ENCODE data around the gene LPP.

The LPP gene

DNA sequence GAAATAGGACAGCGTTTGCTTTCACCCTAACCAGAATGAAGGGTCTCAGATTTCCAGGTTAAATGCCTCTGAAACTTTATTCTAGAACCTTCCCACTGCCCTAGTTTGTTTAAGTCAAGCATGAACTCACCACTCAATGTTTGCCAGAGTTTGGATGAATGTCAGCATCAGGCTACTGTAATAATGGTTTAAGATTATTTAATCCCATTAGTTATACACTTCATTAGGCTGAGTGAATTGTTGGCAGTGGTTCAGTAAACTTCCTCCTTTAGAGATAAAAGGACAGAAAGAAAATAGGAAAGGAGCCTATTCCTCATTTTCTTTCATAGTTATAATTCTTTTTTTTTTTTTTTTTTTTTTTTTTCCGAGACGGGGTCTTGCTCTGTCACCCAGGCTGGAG lies 615.9 kb downstream of the LPP start:
- peak in 1 of 4 experiments; percentile 23 for DNase-seq

DNA sequence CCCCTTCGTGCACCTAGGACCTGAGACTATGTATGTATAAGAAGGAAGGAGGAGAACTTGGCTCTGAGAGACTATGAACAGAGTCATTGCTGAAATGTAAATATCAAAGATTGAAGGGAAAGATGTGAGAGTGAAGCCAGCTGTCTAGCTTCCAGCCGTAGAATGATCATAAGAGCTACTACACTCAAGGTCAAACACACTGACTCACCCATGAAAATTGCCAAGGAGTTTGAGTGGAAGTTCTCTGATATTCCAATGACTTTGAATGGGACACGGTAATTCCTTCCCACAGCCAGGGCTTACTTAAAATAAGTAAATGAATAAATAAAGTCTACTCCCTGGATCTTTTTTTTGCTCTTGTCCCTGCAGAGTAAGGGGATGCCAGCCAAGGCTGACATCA lies 618.9 kb downstream of the LPP start:
- no peak for DNase-seq

DNA sequence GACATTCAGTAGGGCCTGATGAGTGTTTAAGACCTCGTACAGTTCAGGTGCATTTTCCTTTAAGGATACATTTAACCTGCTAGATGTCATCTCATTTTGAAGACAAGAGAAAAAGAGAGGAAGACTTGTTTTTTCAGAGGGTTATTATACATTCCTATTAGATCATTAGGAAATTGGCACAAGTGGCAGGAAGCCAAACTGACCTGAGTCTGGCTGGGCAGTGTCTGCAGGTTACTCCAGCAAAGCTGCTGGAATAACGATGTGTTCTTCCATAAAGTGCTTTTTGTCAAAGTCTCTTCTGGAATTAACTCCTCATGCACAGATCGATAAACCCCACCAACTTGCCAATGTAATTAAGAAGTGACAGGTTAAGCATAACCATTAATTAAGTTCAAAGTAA lies 621.5 kb downstream of the LPP start:
- no peak for DNase-seq

DNA sequence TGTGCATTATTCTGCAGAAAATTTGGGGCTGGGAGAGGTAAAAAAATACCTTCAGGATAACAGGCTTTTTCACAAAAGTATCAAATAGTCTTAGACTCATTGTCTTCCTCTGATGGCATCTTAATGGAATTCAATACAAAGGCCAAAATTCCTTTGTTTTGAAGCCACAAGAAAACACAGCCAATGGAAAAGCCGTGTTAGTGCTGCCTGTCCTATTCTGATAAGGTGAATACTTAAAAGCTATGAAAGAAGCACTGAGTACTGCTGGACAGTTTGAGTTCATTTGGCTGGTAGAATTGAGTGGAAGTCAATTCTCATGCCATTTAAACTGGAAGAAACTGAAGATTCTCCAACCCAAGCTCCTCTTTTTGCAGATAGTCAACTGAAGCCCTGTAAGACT lies 622.5 kb downstream of the LPP start:
- no peak for DNase-seq

DNA sequence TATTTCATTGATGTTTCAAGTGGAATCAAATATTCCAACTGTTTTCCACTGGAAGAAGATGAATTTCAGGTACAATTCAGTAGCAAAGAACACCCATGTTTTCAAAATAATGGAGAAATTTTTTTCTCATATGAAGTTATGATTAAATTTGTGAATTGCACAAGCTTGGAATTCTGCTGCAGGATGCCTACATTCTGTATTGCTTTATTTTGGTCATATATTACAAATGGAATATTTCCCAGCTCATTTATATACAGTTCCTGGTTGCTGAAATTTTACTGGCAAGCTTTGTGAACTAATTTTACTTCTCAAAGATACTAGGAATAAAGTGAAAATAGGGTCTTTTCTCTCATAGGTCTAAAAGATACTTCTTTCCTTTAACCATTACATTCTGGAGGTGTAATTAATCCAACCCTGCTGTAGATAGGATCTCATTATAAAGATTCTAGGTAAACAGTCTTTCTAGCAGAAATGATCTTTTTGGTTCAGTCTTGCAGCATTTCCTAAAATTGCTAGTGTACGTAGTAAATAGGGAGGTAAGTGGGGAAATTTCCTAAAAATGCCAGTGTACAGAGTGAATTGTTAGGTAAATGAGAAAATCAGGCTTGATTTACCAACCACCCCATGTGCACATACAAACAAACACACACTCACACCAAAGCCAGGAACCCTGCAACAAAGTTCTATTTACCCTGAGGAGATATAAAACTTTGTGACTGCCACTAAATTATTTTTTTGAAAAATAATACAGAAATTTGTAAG lies 624.3 kb downstream of the LPP start:
- DNase-seq: no peak

DNA sequence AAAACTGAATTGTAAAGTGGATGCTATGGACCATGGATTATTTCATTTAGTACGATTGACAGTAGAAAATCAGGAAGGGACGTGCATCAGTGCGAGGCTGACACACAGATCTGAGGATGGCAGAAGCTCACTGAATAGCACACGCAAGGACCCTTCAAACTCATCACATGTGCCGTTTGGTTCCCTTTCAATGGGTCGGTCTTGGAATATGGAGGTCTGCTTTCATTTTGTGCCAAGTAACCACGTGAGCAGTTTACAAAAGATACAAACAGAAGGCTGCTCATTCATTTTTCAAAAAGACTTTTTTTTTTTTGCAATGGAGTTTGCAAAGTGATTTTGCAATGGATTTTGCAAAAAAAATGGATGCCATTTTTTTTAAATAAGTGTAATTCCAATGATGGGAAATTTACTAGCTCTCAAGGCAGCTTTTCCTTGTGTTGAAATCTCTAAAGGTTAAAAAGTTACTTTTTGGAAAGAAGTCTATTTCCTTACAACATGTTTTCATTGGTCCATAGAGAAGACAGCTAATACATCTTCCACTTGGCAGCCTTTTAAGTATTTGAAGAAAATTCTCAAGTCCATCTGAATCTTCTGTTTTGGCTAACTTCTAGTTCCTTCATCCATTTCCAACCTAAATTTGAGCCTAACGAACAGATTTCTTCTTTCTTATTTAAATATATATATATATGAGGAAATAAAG lies 625.5 kb downstream of the LPP start:
- no peak for DNase-seq

DNA sequence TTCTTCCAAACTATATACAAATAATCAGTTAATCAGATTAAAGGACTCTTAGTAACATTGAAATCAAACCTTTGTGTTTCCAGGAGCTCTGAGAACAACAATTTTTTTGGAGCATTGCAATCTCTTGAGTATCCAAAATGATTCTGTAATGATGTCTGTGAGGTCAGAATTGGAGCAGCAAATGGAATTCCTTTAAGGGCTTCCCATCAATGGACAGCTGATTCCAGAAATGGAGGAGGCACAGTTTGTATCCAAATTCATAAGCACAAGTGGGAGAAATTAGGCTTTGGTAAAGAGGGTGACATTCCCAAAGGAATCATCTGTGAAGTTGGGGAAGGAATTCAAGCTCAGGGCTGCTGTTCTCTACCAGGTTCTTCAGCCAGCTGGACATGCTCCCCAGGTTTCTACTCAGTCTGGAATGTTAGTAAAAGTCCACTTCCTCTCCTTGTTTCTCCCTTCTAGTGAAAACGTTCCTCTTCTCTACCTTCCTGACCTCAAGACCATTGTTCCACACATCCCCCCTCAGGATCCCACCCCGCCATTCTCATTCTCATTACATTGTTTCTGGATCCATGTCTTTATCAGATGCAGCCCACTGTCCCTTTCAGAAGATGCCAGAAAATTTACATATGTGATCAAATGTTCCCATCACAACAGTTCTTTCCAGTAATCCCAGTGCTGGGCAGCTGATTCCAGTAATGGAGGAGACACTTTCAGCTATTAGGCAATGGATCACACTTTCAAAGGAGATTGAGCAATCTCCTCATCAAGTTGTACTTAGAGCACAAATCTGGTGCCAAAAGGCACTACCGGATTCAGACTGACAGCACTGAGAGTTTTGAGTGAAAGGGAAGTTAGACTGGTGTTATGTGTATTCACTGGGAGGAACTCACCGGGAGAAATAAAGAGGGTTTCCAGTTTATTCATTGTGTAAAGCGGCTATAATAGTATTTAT lies 626.5 kb downstream of the LPP start:
- peak; percentile 77 to 91 (median 84) for DNase-seq

DNA sequence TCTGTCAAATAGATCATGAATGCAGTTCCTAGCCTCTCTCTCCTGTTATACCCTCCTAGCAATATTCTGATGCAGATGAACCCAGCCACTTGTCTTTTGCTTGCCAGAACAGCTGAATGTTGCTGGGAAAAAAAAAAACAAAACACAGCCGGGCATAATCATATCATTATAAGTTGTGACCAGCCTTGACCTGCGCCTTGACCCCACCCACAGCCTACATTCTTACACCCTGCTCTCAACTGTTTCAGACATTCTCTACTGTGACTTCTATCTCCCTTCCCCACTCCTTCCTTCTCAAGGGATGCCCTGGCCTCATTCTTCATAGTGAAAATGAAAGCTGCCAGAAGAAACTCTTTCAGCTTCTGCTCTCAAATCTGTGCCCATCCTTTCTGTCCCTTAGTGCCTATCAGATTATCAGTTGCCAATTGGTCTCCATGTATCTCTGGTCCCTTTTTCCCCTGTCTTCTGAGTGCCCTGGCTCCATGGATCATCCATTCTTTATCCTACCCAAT lies 628.7 kb downstream of the LPP start:
- DNase-seq: no peak

DNA sequence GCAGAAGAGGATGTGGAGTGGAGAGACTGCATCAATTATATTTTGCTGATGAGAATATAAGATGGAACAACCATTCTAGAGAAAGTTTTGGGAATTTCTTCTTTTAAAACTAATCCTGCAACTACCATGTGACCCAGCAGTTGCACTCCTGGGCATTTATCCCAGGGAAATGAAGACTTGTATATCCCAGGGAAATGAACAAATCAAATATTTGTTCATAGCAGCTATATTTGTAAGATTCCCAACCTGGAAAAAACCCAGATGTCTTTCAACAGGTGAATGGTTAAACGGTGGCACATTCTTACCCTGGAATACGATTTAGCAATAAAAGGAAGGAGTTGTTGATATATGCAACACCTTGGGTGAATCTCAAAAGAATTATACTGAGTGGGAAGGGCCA lies 632.5 kb downstream of the LPP start:
- no peak for DNase-seq

DNA sequence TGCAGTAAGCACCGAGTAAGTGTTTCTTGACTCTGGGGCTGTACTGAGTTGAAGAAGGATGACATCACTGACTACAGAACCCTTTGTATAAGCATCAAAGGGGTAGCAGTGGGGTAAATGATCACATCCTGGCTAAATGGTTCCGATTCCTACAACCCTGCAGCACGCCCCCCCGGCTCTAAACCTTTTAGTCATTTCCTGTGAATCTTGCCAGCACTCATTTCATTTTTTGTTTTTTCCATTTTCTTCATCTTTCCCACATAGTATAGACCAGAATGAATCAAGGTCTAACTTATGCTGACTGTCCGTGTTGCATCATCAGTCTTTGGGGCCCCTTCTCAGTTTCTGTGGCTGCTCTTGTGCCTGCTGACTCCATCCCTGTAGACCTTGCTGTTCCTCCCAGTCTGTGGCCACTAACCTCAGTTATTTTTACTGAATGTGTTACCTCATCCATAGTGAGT lies 634.7 kb downstream of the LPP start:
- peak; percentile 57 to 83 (median 69) for DNase-seq

DNA sequence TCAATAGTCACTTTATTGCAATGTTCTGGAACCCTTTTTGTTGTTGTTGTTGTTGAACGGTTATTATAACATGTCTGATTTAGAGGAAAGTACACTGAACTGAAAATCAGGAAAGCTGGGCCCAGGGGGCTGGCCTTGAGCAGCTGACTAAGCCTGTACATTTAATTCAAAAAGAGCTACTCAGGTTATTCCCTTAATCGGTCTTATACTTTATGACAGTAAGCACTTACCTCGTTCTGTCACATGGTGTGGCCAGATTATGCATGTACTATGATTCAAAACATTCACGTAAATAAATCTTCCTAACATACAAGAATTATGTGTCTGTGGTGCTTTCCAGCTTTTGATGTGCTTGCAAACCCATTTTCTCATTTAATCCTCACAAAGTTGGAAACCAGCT lies 635.3 kb downstream of the LPP start:
- DNase-seq: no peak

DNA sequence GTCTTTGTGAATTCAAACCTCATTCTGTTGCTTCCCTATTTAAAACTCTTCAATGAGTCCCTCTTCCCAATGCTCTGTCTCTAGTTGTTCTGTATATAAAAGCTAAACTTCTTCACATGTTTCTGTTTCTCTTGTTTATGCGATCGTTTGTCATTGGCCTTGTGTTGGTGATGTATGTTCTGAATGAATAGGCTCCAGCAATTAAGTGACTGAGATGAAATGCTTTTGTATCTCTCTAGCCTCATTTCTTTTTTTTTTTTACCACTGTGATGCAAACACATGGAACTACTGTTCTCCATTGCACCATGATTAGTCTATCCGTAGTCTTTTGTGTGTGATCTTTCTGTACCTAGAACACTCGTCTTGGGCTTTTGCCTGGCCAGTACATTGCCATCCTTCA lies 637.4 kb downstream of the LPP start:
- no peak for DNase-seq

DNA sequence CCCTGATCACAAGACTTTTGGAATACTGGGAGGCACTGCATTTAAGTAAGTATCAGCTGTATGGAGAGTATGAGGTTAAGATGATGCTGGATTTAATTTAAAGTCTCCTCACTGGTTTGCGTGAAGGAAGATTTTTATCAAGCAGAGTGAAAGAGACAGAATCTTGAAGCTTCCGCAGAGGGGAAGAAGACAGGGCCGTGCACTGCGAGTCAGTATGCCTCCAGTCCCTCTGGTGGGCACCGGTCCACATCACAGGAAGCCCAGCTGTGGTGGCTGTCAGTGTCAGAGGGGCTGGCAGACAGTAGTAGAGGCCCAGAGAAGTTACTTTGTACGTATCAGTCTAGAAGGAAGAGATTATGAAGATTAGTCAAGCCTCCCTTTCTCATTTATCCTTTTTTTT lies 638.8 kb downstream of the LPP start:
- DNase-seq: peak; percentile 32 to 66 (median 58)

DNA sequence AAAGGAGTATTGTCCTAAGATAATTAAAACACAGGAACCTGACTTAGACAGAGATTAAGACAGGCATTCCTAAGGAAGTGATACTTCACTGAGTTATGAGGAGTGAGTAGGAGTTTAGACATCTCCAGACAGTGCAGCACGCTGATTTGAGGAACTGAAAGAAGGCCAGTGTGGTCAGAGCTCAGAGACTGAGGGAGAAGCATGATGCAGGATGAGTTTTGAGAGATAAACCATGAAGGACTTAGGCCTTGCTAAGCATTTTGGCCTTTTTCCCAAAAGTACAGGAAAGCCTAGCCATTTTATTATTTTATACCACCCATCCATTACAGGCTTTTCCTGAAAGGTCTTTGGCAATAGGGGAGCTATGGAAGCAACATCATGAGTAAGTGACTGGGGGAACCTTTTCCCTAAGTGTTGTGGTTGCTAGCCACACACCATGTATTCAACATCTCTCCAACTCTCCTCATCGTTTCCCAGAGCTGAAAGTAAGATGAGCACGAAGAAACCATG lies 642.2 kb downstream of the LPP start:
- peak; percentile 85 to 96 (median 90) for DNase-seq

DNA sequence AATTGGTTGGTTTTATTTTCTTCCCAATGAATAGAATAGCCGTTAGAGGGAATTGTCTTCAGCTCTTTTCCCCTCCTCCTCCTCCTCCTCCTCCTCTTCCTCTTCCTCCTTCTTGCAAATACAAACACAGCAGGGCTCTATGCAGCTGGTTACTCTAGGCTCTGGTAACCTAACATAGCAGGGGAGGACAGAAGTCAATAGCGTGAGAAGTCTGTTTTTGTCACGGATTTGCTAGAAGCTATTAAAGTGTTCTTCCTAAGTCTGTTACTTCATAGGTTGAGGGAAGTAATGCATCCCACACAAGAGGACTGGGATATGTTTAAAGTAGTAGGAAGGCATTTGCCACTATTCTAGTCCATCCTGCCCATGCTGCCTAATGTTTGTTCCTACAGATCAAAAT lies 643.1 kb downstream of the LPP start:
- peak; percentile 40 to 86 (median 76) for DNase-seq

DNA sequence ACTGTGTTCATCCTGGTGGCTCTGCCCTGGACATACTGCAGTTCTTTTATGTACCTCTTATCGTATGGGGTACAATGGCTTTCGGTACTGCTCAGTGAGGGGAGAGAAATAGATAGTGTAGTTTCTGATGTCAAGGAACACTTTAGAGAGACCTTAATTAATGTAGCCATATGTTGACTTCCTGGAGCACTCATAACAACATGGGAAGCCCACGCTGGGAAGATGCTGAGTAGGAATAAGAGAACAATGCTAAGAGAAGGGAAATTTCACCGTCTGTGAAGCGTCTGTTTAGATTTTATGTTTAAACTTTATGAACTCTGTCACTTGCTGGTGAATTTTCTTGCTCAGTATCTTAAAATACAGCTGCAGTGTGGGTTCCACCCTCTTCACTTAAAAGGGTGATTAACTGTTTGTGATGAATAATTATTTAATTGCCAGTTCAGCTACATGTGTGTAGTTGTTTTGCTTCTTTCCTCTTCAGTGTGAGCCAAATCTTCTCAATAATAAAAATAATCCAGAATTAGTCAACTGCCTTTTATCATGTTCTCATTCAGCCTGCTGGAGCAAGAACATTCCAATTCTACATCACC lies 644.7 kb downstream of the LPP start:
- no peak for DNase-seq

DNA sequence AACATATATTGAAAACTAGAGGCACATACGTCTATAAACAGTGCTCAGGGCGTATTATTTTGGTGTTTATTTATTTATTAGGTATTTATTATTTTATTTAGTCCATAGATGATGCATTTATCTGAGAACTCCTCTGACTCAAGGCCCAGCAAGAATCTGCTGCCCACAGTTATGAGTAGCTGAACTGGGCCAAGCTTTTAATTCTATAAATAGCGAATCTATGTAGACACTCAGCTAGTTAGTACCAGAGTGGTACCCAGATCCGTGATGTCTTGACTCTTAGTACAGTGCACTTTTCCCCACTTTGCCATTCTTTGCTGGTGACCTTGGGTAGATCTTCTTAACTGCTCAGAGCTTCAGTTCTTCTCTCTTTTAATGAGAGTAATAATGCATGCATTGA lies 647.4 kb downstream of the LPP start:
- no peak for DNase-seq

DNA sequence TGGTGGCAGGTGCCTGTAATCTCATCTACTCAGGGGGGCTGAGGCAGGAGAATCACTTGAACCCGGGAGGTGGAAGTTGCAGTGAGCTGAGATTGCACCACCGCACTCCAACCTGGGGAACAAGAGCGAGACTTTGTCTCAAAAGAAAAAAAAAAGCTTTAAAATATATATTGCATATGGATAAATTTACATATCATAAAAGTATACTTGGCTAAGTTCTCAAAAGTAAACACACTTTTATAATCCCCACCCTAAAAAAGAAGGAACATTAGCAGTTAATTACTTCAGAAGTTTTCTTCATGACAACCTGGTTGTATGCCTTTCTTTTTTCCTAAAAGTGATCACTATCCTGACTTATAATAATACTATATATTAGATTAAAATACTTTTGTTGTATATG lies 648.7 kb downstream of the LPP start:
- no peak for DNase-seq

DNA sequence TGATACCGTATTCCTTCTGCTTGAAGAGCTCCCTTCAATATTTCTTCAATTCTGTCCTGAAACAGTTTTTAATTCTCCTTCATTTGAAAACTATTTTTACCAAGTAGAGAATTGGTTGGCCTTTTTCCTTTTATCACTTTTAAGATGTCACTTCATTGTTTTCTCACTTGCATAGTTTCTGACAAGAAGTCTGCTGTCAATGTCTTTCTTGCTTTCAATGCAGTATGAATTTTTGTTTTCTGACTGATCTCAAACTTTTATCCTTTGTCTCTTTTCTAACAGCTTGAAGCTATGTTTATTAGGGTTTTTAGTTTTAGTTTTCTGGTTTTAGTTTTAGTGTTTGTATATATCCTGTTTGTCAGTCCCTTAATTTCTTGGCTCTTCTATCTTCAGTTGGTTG lies 653.0 kb downstream of the LPP start:
- DNase-seq: peak in 1 of 4 experiments; percentile 52

DNA sequence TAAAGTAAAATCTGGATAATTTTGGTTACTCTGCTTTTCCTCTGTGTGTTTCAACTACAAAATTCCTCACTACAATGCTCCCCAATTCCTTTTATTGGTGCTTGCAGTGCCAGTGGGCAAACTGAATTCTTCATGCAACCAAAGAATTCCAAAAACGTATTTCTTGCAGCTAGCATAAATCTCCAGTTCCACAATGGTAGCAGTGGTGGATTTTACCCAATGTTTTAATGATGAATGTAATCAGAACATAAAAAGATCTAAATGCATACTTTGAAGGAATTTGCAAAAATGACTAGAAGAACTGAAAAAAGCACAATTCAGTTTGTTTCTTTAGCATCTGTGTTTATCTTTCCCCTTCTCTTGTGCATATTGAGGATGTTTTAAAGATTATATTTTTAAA lies 658.2 kb downstream of the LPP start:
- no peak for DNase-seq

DNA sequence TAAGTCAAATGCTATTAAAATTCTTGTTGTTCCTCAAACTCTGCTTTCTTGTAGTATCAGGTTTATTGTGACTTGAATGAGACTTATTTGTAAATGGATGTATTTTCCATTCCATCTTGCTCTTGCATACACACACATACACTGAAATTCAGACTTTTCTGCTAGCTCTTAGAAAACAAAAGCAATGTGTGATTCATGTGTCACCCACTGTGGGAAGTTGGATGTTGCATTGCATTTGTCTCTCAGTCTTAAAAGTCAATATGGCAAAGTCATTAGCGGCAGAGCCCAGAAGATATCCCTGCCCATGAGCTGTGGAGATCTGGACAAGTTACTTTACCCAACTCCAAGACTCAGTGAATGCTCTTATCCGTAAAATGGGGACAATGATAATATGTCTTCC lies 660.6 kb downstream of the LPP start:
- peak in 2 of 4 experiments; percentile 57 to 64 for DNase-seq

All from suppressor macrophage (primary cell).